ENCODE measurements around the gene PDGFD. TPM values are rescaled to one million over a fixed set of nuclear protein-coding genes. Genes with fewer than 3 reads are reported as not detected.
A peak's percentile ranks its signal among the peaks of the same experiment; 100 is the strongest.

Gene PDGFD
- polyA plus RNA-seq, 10 donors, result 22.2 to 54.9 (median 25.8) TPM

GRCh38 chr11:104096900-104097299, 67.0 kb downstream of the PDGFD start:
- DNase-seq, result no peak

- DNase-seq, result peak in 1 of 3 donors; percentile 38
Observed at GRCh38 chr11:104095791-104096190, 68.2 kb downstream of the PDGFD start.

GRCh38 chr11:104094576-104094975, 69.4 kb downstream of the PDGFD start:
- no peak for DNase-seq

GRCh38 chr11:104093426-104094280, 70.3 kb downstream of the PDGFD start:
- no peak for DNase-seq

GRCh38 chr11:104092744-104093143, 71.2 kb downstream of the PDGFD start:
- peak in 1 of 3 donors; percentile 40 for DNase-seq

- DNase-seq, result peak in 1 of 3 donors; percentile 45
Observed at GRCh38 chr11:104091281-104092096, 72.5 kb downstream of the PDGFD start.

GRCh38 chr11:104090767-104091166, 73.2 kb downstream of the PDGFD start:
- DNase-seq, result peak; percentile 60 to 85 (median 64)

GRCh38 chr11:104089481-104089880, 74.5 kb downstream of the PDGFD start:
- DNase-seq, result no peak

- DNase-seq, result no peak
Observed at GRCh38 chr11:104086621-104087020, 77.3 kb downstream of the PDGFD start.

- no peak for DNase-seq
Observed at GRCh38 chr11:104078995-104079394, 85.0 kb downstream of the PDGFD start.

- no peak for DNase-seq
Observed at GRCh38 chr11:104078245-104078644, 85.7 kb downstream of the PDGFD start.

GRCh38 chr11:104076455-104076854, 87.5 kb downstream of the PDGFD start:
- no peak for DNase-seq

- DNase-seq, result no peak
Observed at GRCh38 chr11:104075706-104076105, 88.2 kb downstream of the PDGFD start.

- DNase-seq, result no peak
Observed at GRCh38 chr11:104075091-104075490, 88.9 kb downstream of the PDGFD start.

GRCh38 chr11:104073950-104074705, 89.8 kb downstream of the PDGFD start:
- peak in 1 of 3 donors; percentile 17 for DNase-seq

- no peak for DNase-seq
Observed at GRCh38 chr11:104067534-104067933, 96.4 kb downstream of the PDGFD start.

- DNase-seq, result peak in 1 of 3 donors; percentile 9
Observed at GRCh38 chr11:104064034-104064630, 99.8 kb downstream of the PDGFD start.

- DNase-seq, result no peak
Observed at GRCh38 chr11:104061853-104062521, 102.0 kb downstream of the PDGFD start.

- no peak for DNase-seq
Observed at GRCh38 chr11:104060820-104061219, 103.1 kb downstream of the PDGFD start.

GRCh38 chr11:104060004-104060794, 103.7 kb downstream of the PDGFD start:
- DNase-seq, result no peak

Data from muscle of back (tissue), 11 donors.